ENCODE measurements around the gene DDX47. TPM values are rescaled to one million over a fixed set of nuclear protein-coding genes. Genes with fewer than 3 reads are reported as not detected.
A peak's percentile ranks its signal among the peaks of the same experiment; 100 is the strongest.

DDX47 gene
- total RNA-seq (2014; rRNA removed; shearing (Covaris generic)) = 90.8 and 98.0 TPM in 2 replicates
- polyA plus RNA-seq (2016; fragmentation: Nextera tagmentation; extraction: Ambion mirVana) = 41.6 and 54.0 TPM in 2 replicates
- long read RNA-seq, transcript DDX47-202 (12 exons, 1,817 nt) = major isoform, 44 of 49 reads
- long read RNA-seq, partial matches to known transcripts = 1 of 49 reads
- long read RNA-seq, other reads (novel, unspliced or antisense) = 2 of 49 reads

DNA sequence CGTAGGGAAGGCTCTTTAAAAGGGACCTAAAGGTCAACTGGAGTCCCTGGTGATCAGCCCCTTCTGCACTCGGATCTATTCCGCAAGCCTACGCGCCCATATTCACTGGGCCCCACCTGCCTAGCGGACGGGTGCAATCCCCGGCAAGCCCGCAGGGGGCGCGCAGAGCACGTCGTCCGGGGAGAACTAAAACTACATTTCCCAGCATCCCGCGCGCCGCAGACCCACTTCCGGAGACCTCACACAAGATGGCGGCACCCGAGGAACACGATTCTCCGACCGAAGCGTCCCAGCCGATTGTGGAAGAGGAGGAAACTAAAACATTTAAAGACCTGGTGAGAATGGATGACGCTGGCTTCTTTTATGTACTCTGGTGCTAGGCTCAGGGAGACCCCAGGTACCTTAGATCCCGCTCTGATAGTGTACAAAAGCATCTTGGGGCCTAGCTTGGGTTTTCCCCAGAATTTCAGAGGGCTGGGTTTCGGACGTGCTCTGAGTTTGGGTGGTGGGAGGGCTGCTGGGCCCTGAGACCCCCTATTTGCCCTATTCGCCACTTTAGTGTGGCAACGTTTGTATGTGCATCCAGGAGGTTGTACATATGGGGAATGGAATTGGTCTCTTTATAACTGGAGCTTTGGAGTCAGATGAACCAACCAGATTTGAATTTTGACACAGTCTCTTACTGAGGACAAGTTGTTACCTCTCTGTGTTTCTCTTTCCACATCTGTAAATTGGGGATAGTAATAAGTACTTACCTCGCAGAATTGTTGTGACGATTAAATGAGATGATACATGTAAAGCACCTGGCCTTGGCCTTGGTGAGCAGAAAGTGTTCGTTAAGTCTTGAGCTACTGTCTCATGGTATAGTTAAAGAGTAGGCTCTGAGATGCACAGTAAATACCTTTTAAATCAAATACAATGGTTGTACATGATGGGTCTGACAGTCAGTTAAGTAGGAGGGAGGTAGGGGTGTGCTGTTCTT is at the start of gene DDX47:
Gene DDX47, plus strand, starts transcription at position 227 of the 982 bp plus-strand sequence. Its CDS starts 22 bp downstream, at position 249.
- DNase-seq (ENCODE audit: low spot score) = peak; percentile 97
- peaks cover 6% of the 10 kb centered on the region; the same call in 1 of the 2 replicates for H3K36me3 ChIP-seq (ENCODE audit: insufficient read depth)
- H3K4me3 Mint-ChIP-seq = peak within 1 kb of the TSS; percentile 96
- no peaks in the 10 kb centered on the region for H3K27me3 ChIP-seq (ENCODE audit: insufficient read depth)
- H3K27ac ChIP-seq (ENCODE audit: low read depth) = peak within 1 kb of the TSS; percentile 75
- H3K27ac Mint-ChIP-seq = peak within 1 kb of the TSS; percentile 97
- no peaks in the 10 kb centered on the region for H3F3A ChIP-seq (replicated peaks; ENCODE audit: low read depth)
- peaks cover 10% of the 10 kb centered on the region for H3K4me1 Mint-ChIP-seq
- H2AFZ ChIP-seq = peak within 1 kb of the TSS; percentile 93
- peaks cover 18% of the 10 kb centered on the region for H3K36me3 Mint-ChIP-seq (ENCODE audit: low read depth)
- no peaks in the 10 kb centered on the region for H3K9me2 ChIP-seq (ENCODE audit: insufficient read depth)
- H3K9me3 Mint-ChIP-seq = no peaks in the 10 kb centered on the region
- peaks cover 1% of the 10 kb centered on the region for H3K27me3 Mint-ChIP-seq (ENCODE audit: insufficient read depth, low read depth, poor library complexity)
- H3K4me3 ChIP-seq = peak within 1 kb of the TSS; percentile 91
- peaks cover 15% of the 10 kb centered on the region for H4K20me1 ChIP-seq (replicated peaks; ENCODE audit: insufficient read depth)
- ATAC-seq = peak; percentile 97
- peaks cover 6% of the 10 kb centered on the region for H3K4me1 ChIP-seq (ENCODE audit: insufficient read depth)
- peaks cover 52% of the 10 kb centered on the region for H3K79me2 ChIP-seq (replicated peaks; ENCODE audit: insufficient read depth)
- H3K4me2 ChIP-seq = peak within 1 kb of the TSS; percentile 87
- TF ChIP-seq EZH2 (IDR thresholded peaks at IDR 0.05; ENCODE audit: low read depth, unreplicated experiment) = no peak
- no peak for TF ChIP-seq NANOG (IDR thresholded peaks at IDR 0.05; ENCODE audit: borderline replicate concordance)
- TF ChIP-seq JUNB (IDR thresholded peaks at IDR 0.05; ENCODE audit: unreplicated experiment) = no peak
- TF ChIP-seq POLR2AphosphoS5 (IDR thresholded peaks at IDR 0.05; ENCODE audit: low read depth) = peak; percentile 75
- TF ChIP-seq CREB1 (CRISPR knock-in tag; IDR thresholded peaks at IDR 0.05; ENCODE audit: low read depth) = peak; percentile 79
- TF ChIP-seq ZNF114 (CRISPR knock-in tag; IDR thresholded peaks at IDR 0.05) = no peak
- TF ChIP-seq EZH2phosphoT487 (IDR thresholded peaks at IDR 0.05; ENCODE audit: unreplicated experiment) = no peak
- no peak for TF ChIP-seq STAT1 (IDR thresholded peaks at IDR 0.05; ENCODE audit: unreplicated experiment)
- TF ChIP-seq, protein P1, sequence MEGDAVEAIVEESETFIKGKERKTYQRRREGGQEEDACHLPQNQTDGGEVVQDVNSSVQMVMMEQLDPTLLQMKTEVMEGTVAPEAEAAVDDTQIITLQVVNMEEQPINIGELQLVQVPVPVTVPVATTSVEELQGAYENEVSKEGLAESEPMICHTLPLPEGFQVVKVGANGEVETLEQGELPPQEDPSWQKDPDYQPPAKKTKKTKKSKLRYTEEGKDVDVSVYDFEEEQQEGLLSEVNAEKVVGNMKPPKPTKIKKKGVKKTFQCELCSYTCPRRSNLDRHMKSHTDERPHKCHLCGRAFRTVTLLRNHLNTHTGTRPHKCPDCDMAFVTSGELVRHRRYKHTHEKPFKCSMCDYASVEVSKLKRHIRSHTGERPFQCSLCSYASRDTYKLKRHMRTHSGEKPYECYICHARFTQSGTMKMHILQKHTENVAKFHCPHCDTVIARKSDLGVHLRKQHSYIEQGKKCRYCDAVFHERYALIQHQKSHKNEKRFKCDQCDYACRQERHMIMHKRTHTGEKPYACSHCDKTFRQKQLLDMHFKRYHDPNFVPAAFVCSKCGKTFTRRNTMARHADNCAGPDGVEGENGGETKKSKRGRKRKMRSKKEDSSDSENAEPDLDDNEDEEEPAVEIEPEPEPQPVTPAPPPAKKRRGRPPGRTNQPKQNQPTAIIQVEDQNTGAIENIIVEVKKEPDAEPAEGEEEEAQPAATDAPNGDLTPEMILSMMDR (conservative IDR thresholded peaks at IDR 0.05; ENCODE audit: low read depth in 2 of 2) = peak; percentile 77 to 85
- TF ChIP-seq, protein P2, sequence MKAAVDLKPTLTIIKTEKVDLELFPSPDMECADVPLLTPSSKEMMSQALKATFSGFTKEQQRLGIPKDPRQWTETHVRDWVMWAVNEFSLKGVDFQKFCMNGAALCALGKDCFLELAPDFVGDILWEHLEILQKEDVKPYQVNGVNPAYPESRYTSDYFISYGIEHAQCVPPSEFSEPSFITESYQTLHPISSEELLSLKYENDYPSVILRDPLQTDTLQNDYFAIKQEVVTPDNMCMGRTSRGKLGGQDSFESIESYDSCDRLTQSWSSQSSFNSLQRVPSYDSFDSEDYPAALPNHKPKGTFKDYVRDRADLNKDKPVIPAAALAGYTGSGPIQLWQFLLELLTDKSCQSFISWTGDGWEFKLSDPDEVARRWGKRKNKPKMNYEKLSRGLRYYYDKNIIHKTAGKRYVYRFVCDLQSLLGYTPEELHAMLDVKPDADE (IDR thresholded peaks at IDR 0.05) = peak; percentile 97
- TF ChIP-seq ZNF331 (CRISPR knock-in tag; IDR thresholded peaks at IDR 0.05; ENCODE audit: low read depth) = no peak
- TF ChIP-seq, protein P3, sequence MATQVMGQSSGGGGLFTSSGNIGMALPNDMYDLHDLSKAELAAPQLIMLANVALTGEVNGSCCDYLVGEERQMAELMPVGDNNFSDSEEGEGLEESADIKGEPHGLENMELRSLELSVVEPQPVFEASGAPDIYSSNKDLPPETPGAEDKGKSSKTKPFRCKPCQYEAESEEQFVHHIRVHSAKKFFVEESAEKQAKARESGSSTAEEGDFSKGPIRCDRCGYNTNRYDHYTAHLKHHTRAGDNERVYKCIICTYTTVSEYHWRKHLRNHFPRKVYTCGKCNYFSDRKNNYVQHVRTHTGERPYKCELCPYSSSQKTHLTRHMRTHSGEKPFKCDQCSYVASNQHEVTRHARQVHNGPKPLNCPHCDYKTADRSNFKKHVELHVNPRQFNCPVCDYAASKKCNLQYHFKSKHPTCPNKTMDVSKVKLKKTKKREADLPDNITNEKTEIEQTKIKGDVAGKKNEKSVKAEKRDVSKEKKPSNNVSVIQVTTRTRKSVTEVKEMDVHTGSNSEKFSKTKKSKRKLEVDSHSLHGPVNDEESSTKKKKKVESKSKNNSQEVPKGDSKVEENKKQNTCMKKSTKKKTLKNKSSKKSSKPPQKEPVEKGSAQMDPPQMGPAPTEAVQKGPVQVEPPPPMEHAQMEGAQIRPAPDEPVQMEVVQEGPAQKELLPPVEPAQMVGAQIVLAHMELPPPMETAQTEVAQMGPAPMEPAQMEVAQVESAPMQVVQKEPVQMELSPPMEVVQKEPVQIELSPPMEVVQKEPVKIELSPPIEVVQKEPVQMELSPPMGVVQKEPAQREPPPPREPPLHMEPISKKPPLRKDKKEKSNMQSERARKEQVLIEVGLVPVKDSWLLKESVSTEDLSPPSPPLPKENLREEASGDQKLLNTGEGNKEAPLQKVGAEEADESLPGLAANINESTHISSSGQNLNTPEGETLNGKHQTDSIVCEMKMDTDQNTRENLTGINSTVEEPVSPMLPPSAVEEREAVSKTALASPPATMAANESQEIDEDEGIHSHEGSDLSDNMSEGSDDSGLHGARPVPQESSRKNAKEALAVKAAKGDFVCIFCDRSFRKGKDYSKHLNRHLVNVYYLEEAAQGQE (IDR thresholded peaks at IDR 0.05; ENCODE audit: unreplicated experiment) = no peak

Data from GM23338 (cell line).